Measurements from ENCODE around the gene INTS7.

The INTS7 gene

GRCh38 chr1:211892577-211892976, 142.8 kb downstream of the INTS7 start:
- peaks cover 29% of the 10 kb centered on the region for H3K27me3 Mint-ChIP-seq (ENCODE audit: low read depth, poor library complexity)
- no peaks in the 10 kb centered on the region for H3K36me3 Mint-ChIP-seq (ENCODE audit: low read depth)
- peaks cover 4% of the 10 kb centered on the region for H3K9me3 Mint-ChIP-seq
- no peak overlapping the region for H3K27ac Mint-ChIP-seq
- no peak overlapping the region for H3K4me3 Mint-ChIP-seq
- no peak for DNase-seq
- TF ChIP-seq CTCF (IDR thresholded peaks at IDR 0.05) = no peak
- H3K4me1 Mint-ChIP-seq = peaks cover 10% of the 10 kb centered on the region

DNA sequence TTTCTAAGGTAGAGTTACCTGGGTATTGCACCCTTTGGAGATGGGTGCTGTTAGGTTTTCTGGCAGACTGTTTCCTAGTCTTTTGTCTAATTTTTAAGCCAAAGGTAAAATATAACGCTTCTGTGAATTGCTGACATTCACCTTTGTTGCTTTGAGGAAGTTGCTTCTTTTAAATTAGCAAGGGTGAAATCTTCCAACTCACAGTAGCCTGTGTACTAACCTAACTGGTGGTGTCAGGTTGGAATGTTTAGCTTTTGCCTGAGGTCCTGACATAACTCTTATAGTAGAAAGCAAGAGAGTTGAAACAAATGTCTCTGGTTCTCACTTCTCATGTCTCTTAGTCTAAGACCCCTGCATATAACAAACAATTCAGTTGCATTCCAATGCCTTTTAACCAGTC, 143.6 kb downstream of the INTS7 start:
- Mint-ChIP-seq H3K4me3 (no peak overlapping the region), H3K27me3 (ENCODE audit: low read depth, poor library complexity) (peaks cover 31% of the 10 kb centered on the region), H3K36me3 (ENCODE audit: low read depth) (no peaks in the 10 kb centered on the region), H3K27ac (no peak overlapping the region), H3K9me3 (peaks cover 4% of the 10 kb centered on the region), H3K4me1 (peaks cover 18% of the 10 kb centered on the region)
- no peak for DNase-seq
- no peak for TF ChIP-seq CTCF (IDR thresholded peaks at IDR 0.05)

Measured in nephron progenitor cell (in vitro differentiated cells).